Measurements from ENCODE around the gene NPC1. TPM values are rescaled to one million over a fixed set of nuclear protein-coding genes. Genes with fewer than 3 reads are reported as not detected.
"Not testable (repeated sequence)": the region's sequence is repeated elsewhere in the genome, so short reads cannot be mapped to it uniquely, and the experiment has no call there.

The NPC1 gene
- total RNA-seq, 2 experiments from 2014 or later = 54.5 to 55.3 TPM

DNA sequence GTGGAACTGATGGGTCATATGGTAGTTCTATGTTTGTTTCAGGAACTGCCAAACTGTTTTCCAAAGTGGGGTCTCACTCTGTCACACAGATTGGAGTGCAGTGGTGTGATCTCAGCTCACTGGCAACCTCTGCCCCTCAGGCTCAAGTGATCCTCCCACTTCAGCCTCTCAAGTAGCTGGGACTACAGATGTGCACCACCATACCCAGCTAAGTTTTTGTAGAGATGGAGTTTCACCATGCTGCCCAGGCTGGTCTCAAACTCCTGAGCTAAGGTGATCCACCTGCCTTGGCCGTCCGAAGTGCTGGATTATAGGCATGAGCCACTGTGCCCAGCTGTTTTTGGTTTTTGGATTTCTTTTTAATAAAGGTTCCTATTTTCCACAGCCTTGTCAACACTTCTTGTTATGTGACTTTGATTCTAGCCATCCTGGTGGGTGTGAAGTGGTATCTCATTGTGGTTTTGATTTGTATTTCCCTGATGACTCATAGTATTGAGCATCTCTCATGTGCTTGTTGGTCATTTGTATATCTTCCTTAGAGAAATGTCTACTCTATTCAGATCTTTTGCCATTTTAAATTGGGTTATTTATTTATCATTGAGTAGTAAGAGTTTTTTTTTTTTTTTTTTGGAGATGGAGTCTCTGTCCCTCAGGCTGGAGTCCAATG, 22.8 kb downstream of the NPC1 start:
- H3K27me3 Mint-ChIP-seq = no peaks in the 10 kb centered on the region
- H3K9me3 Mint-ChIP-seq = no peaks in the 10 kb centered on the region
- H3K4me3 Mint-ChIP-seq = no peak overlapping the region
- H3K4me1 Mint-ChIP-seq = peaks cover 3% of the 10 kb centered on the region
- DNase-seq (no peak), ATAC-seq (ENCODE audit: low read depth) (peak; percentile 72)
- peaks cover 32% of the 10 kb centered on the region for H3K36me3 Mint-ChIP-seq
- H3K27ac Mint-ChIP-seq = no peak overlapping the region
- POLR2A ChIA-PET = interaction anchor here (0.9 kb wide), 1 partner anchor 27 kb away, joined by 3 read pairs; no protein-coding TSS in a partner anchor

- DNase-seq = no peak
- POLR2A ChIA-PET = no interaction called here
- Mint-ChIP-seq H3K27ac (no peak overlapping the region), H3K4me3 (no peak overlapping the region), H3K4me1 (peaks cover 3% of the 10 kb centered on the region), H3K9me3 (no peaks in the 10 kb centered on the region), H3K27me3 (no peaks in the 10 kb centered on the region), H3K36me3 (peaks cover 36% of the 10 kb centered on the region)
- no peak for ATAC-seq (ENCODE audit: low read depth)
Observed at GRCh38 chr18:23560186-23560585, 26.1 kb downstream of the NPC1 start.

DNA sequence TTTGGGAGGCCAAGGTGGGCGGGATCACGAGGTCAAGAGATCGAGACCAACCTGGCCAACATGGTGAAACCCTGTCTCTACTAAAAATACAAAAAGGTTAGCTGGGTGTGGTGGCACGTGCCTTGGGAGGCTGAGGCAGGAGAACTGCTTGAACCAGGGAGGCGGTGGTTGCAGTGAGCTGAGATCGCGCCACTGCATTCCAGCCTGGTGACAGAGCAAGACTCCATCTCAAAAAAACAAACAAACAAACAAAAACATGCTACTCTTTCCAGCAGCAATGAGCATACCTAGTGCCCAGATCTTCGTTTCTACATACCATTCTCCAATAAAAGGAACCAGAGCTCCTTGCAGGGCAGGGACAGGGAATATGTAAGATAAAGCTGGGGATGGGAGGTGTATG, 28.8 kb downstream of the NPC1 start:
- POLR2A ChIA-PET; H3K4me3 Mint-ChIP-seq; H3K4me1 Mint-ChIP-seq; H3K27ac Mint-ChIP-seq; DNase-seq; H3K9me3 Mint-ChIP-seq; ATAC-seq (ENCODE audit: low read depth); H3K27me3 Mint-ChIP-seq: not testable (repeated sequence)
- peaks cover 36% of the 10 kb centered on the region for H3K36me3 Mint-ChIP-seq

DNA sequence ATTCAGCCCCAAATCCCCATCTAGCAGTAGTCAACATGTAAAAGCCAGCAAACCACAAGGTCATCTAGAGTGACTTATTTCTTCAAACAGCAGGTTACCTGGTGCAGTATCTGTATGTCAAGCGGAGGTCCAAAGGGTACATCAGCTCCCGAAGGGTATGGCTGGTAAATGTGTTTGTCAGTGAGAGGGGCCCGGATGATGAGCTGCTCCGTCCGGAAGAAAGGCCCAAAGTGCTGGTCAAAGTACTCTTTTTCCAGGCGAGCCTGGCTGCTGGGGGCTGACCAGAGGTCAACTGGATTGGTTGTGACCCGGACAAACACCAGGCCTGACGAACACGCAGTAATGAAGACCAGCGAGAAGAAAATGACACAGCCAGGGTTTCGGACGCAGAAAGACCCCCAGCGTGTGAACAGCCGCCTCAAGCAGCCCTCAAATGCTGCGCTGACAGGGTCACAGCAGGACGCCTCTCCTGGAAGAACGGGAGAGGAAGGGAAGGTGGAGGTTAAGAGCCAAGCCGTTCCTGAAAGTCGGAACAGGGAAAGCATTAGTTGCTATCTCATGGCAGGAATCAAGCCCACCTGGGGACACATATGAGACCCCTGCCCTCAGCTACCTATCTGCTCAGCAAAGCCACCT, 30.0 kb downstream of the NPC1 start:
- DNase-seq = no peak
- peaks cover 5% of the 10 kb centered on the region for H3K4me1 Mint-ChIP-seq
- no peaks in the 10 kb centered on the region for H3K9me3 Mint-ChIP-seq
- no peaks in the 10 kb centered on the region for H3K27me3 Mint-ChIP-seq
- ATAC-seq (ENCODE audit: low read depth) = no peak
- POLR2A ChIA-PET = no interaction called here
- peaks cover 40% of the 10 kb centered on the region for H3K36me3 Mint-ChIP-seq
- no peak overlapping the region for H3K4me3 Mint-ChIP-seq
- H3K27ac Mint-ChIP-seq = no peak overlapping the region

DNA sequence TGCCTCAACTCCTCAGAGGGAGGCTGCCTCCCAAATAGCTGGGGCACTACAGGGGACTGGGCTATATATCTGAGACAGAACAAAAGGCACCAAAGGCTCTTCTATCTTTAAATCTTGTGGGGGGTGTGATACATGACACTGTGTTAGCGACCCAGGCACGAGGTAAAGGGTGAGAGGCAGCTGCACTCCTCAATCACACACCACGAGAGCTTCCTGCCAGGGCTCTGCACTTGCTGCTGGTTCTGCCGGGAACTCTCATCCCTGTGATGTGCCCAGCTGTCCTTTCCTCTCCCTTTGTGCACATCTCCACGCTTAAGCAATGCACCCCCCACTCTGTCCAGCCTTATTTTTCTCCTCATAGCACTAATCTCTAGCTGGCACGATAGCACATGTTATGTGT, 32.4 kb downstream of the NPC1 start:
- ATAC-seq (ENCODE audit: low read depth) = peak; percentile 26
- POLR2A ChIA-PET = interaction anchor here (0.5 to 0.7 kb wide), 2 partner anchors 134 to 460 kb away, joined by 3 read pairs; no protein-coding TSS in a partner anchor
- Mint-ChIP-seq H3K4me3 (no peak overlapping the region), H3K27me3 (no peaks in the 10 kb centered on the region), H3K27ac (no peak overlapping the region), H3K36me3 (peaks cover 36% of the 10 kb centered on the region), H3K4me1 (peaks cover 5% of the 10 kb centered on the region), H3K9me3 (no peaks in the 10 kb centered on the region)
- no peak for DNase-seq

- no peak for ATAC-seq (ENCODE audit: low read depth)
- DNase-seq = no peak
- no peaks in the 10 kb centered on the region for H3K9me3 Mint-ChIP-seq
- H3K27me3 Mint-ChIP-seq = no peaks in the 10 kb centered on the region
- peaks cover 5% of the 10 kb centered on the region for H3K4me1 Mint-ChIP-seq
- POLR2A ChIA-PET = no interaction called here
- peaks cover 30% of the 10 kb centered on the region for H3K36me3 Mint-ChIP-seq
- no peak overlapping the region for H3K4me3 Mint-ChIP-seq
- no peak overlapping the region for H3K27ac Mint-ChIP-seq
Observed at GRCh38 chr18:23552505-23552904, 33.8 kb downstream of the NPC1 start.

- H3K4me3 Mint-ChIP-seq = no peak overlapping the region
- ATAC-seq (ENCODE audit: low read depth) (no peak), DNase-seq (no peak)
- peaks cover 5% of the 10 kb centered on the region for H3K4me1 Mint-ChIP-seq
- POLR2A ChIA-PET = no interaction called here
- H3K9me3 Mint-ChIP-seq = no peaks in the 10 kb centered on the region
- H3K27me3 Mint-ChIP-seq = no peaks in the 10 kb centered on the region
- H3K36me3 Mint-ChIP-seq = peaks cover 29% of the 10 kb centered on the region
- peak overlapping the region; percentile 46 for H3K27ac Mint-ChIP-seq
Observed at GRCh38 chr18:23551978-23552377, 34.3 kb downstream of the NPC1 start.

DNA sequence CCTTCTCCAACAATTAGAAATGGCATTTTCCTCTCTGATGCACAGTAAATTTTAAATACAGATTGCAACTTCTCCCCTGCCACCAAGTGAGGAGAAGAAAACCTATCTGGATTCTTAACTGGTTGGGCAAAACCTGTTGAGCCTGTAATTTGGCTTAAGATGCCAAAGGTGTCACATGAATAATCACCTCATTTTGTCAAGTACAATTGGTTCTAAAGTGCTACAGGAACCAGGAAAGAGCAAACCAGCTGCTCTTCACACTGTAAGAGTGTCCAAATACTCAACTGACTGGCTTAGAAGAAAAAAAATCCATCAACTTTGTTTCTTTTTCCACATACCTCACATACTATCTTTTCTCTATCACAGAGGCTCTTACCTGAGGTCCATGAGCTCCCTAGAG, 35.4 kb downstream of the NPC1 start:
- Mint-ChIP-seq H3K27me3 (no peaks in the 10 kb centered on the region), H3K4me3 (no peak overlapping the region), H3K9me3 (no peaks in the 10 kb centered on the region), H3K4me1 (peaks cover 7% of the 10 kb centered on the region), H3K36me3 (peaks cover 27% of the 10 kb centered on the region), H3K27ac (no peak overlapping the region)
- DNase-seq = no peak
- ATAC-seq (ENCODE audit: low read depth) = no peak
- POLR2A ChIA-PET = no interaction called here

DNA sequence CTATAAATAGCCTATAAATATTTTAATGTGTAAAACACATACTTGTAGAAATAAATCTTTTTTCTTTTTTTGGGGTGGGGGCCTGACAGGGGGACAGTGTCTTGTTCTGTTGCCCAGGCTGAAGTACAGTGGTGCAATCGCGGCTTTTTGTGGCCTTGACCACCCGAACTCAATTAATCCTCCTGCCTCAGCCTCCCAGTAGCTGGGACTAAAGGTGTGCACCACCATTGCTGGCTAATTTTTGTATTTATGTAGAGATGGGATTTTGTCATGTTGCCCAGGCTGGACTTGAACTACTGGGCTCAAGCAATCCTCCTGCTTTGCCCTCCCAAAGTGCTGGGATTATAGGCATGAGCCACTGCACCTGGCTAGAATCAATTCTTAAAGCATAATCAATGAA, 37.6 kb downstream of the NPC1 start:
- DNase-seq (no peak), ATAC-seq (ENCODE audit: low read depth) (no peak)
- POLR2A ChIA-PET = no interaction called here
- Mint-ChIP-seq H3K27ac (no peak overlapping the region), H3K27me3 (no peaks in the 10 kb centered on the region), H3K36me3 (peaks cover 24% of the 10 kb centered on the region), H3K4me1 (peaks cover 2% of the 10 kb centered on the region), H3K9me3 (no peaks in the 10 kb centered on the region), H3K4me3 (no peak overlapping the region)

DNA sequence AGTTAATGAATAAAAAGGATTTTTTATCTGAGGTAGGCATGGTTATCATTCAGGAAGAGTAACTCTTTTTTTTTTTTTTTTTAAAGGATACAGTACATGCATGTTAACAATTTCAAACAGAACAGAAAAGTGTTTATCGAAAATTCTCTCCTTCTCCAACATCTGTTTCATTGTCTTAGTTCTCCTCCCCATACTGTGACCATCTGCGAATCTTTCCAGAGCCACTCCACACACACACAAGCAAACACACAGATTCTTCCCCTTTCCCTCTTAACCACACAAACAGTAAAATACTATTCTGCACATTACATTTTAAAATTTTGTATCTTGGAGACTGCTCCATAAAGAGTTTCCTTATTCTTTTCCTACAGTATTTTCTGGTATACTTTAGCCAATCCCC, 38.0 kb downstream of the NPC1 start:
- Mint-ChIP-seq H3K27me3 (no peaks in the 10 kb centered on the region), H3K4me3 (no peak overlapping the region), H3K9me3 (no peaks in the 10 kb centered on the region), H3K27ac (no peak overlapping the region), H3K36me3 (peaks cover 24% of the 10 kb centered on the region), H3K4me1 (peaks cover 2% of the 10 kb centered on the region)
- DNase-seq = no peak
- POLR2A ChIA-PET = no interaction called here
- no peak for ATAC-seq (ENCODE audit: low read depth)

GRCh38 chr18:23547846-23548245, 38.5 kb downstream of the NPC1 start:
- H3K4me1 Mint-ChIP-seq = peaks cover 2% of the 10 kb centered on the region
- H3K36me3 Mint-ChIP-seq = peaks cover 25% of the 10 kb centered on the region
- H3K27me3 Mint-ChIP-seq = no peaks in the 10 kb centered on the region
- no peak for ATAC-seq (ENCODE audit: low read depth)
- POLR2A ChIA-PET = no interaction called here
- H3K27ac Mint-ChIP-seq = no peak overlapping the region
- H3K4me3 Mint-ChIP-seq = no peak overlapping the region
- no peak for DNase-seq
- no peaks in the 10 kb centered on the region for H3K9me3 Mint-ChIP-seq

GRCh38 chr18:23547306-23547705, 39.0 kb downstream of the NPC1 start:
- Mint-ChIP-seq H3K4me1 (peaks cover 6% of the 10 kb centered on the region), H3K36me3 (peaks cover 27% of the 10 kb centered on the region), H3K9me3 (no peaks in the 10 kb centered on the region), H3K4me3 (no peak overlapping the region), H3K27me3 (no peaks in the 10 kb centered on the region), H3K27ac (no peak overlapping the region)
- DNase-seq (no peak), ATAC-seq (ENCODE audit: low read depth) (no peak)
- POLR2A ChIA-PET = no interaction called here

DNA sequence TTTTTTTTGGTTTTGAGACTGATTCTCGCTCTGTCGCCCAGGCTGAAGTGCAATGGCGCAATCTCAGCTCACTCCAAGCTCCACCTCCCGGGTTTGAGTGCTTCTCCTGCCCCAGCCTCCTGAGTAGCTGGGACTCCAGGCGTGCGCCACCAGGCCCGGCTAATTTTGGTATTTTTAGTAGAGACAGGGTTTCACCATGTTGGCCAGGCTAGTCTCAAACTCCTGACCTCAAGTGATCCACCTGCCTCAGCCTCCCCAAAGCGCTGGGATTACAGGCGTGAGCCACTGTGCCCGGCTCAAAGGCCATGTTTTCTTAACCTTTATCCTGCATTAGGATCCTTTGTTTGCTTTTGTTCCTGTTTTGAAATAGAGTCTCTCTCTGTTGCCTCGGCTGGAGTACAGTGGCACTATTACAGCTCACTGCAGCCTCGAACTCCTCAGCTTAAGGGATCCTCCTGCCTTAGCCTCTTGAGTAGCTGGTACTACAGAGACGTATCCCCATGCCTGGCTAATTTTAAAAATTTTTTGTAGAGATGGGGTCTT, 41.0 kb downstream of the NPC1 start:
- Mint-ChIP-seq H3K36me3 (peaks cover 22% of the 10 kb centered on the region), H3K9me3 (no peaks in the 10 kb centered on the region), H3K27me3 (no peaks in the 10 kb centered on the region), H3K4me1 (peaks cover 23% of the 10 kb centered on the region), H3K27ac (peak overlapping the region; percentile 60), H3K4me3 (no peak overlapping the region)
- no peak for DNase-seq
- POLR2A ChIA-PET = no interaction called here
- ATAC-seq (ENCODE audit: low read depth) = no peak

- Mint-ChIP-seq H3K9me3 (no peaks in the 10 kb centered on the region), H3K27ac (no peak overlapping the region), H3K36me3 (peaks cover 34% of the 10 kb centered on the region), H3K4me3 (no peak overlapping the region), H3K4me1 (peaks cover 38% of the 10 kb centered on the region), H3K27me3 (no peaks in the 10 kb centered on the region)
- no peak for ATAC-seq (ENCODE audit: low read depth)
- no peak for DNase-seq
- POLR2A ChIA-PET = interaction anchor here (0.7 to 1.3 kb wide), 4 partner anchors 19 to 143 kb away, joined by 3 to 9 read pairs (median 4); partner anchors contain the start of gene NPC1
Observed at GRCh38 chr18:23542461-23542860, 43.8 kb downstream of the NPC1 start.
